Stimulated activated CD4-positive, alpha-beta T cell treated with anti-CD3 and anti-CD28 coated beads, TNF-alpha, amount 100 ng/mL, for 24 hours (primary cell): Measurements from ENCODE around the gene ANKRD49.
"Not testable (repeated sequence)": the region's sequence is repeated elsewhere in the genome, so short reads cannot be mapped to it uniquely, and the experiment has no call there.

ENCODE experiments used
- DNase-seq, 3 experiments: peaks; one replicate each; pipeline ENCODE4 v3.0.0-alpha.2; 2020; ENCODE audit warnings: low read depth in 3 of 3

Gene ANKRD49

GRCh38 chr11:94506513-94506912 lies 12.7 kb downstream of the ANKRD49 start:
- not testable (repeated sequence) for DNase-seq

GRCh38 chr11:94507485-94507884 lies 13.7 kb downstream of the ANKRD49 start:
- DNase-seq, result no peak

- DNase-seq, result peak in 2 of 3 experiments; percentile 11 to 48
Measured at GRCh38 chr11:94511932-94512781, 18.4 kb downstream of the ANKRD49 start, which contains the start of gene C11orf97. TSS of gene C11orf97 (plus strand) at chr11:94512461. CDS start at chr11:94512529, 68 bp downstream.

- no peak for DNase-seq
Measured at GRCh38 chr11:94513091-94513490, 19.3 kb downstream of the ANKRD49 start.

GRCh38 chr11:94515398-94515797 lies 21.6 kb downstream of the ANKRD49 start:
- DNase-seq, result no peak

- no peak for DNase-seq
Measured at GRCh38 chr11:94516725-94517124, 22.9 kb downstream of the ANKRD49 start.

- no peak for DNase-seq
Measured at GRCh38 chr11:94518300-94518699, 24.5 kb downstream of the ANKRD49 start.

- DNase-seq, result no peak
Measured at GRCh38 chr11:94519478-94520084, 25.8 kb downstream of the ANKRD49 start.

- DNase-seq, result no peak
Measured at GRCh38 chr11:94521684-94522083, 27.9 kb downstream of the ANKRD49 start.

GRCh38 chr11:94524341-94524740 lies 30.6 kb downstream of the ANKRD49 start:
- no peak for DNase-seq

- DNase-seq, result no peak
Measured at GRCh38 chr11:94525546-94526324, 32.0 kb downstream of the ANKRD49 start.

GRCh38 chr11:94526645-94527438 lies 33.1 kb downstream of the ANKRD49 start:
- DNase-seq, result no peak

- no peak for DNase-seq
Measured at GRCh38 chr11:94528551-94528950, 34.8 kb downstream of the ANKRD49 start.

- no peak for DNase-seq
Measured at GRCh38 chr11:94532211-94532610, 38.4 kb downstream of the ANKRD49 start.

GRCh38 chr11:94533206-94533605 lies 39.4 kb downstream of the ANKRD49 start:
- DNase-seq, result no peak

GRCh38 chr11:94533696-94534630 lies 40.2 kb downstream of the ANKRD49 start:
- DNase-seq, result no peak

GRCh38 chr11:94536386-94536785 lies 42.6 kb downstream of the ANKRD49 start:
- DNase-seq, result no peak

GRCh38 chr11:94537031-94537600 lies 43.3 kb downstream of the ANKRD49 start:
- no peak for DNase-seq

GRCh38 chr11:94539420-94539819 lies 45.6 kb downstream of the ANKRD49 start:
- no peak for DNase-seq
